ENCODE results near the gene FKBP5.

GRCh38 chr6:35724471-35724870 is 35.8 kb upstream of the FKBP5 start:
- TF ChIP-seq CTCF (IDR thresholded peaks at IDR 0.05) (no peak), POLR2A (IDR thresholded peaks at IDR 0.05) (no peak), EP300 (IDR thresholded peaks at IDR 0.05) (no peak)

Measured in stomach (tissue), 4 donors.